GM18909 (cell line): ENCODE data around the gene ATP23.
A peak's percentile ranks its signal among the peaks of the same experiment; 100 is the strongest.

Experiments used
- ATAC-seq: cut with Tn5 transposase; IDR thresholded peaks from one replicate; pipeline ENCODE4 v1.9.1; 2021; ENCODE audit warnings: mild to moderate bottlenecking; ENCODE audit not compliant: unreplicated experiment, poor library complexity

The ATP23 gene

GRCh38 chr12:57907281-57907680, 34.1 kb upstream of the ATP23 start:
- no peak for ATAC-seq

DNA sequence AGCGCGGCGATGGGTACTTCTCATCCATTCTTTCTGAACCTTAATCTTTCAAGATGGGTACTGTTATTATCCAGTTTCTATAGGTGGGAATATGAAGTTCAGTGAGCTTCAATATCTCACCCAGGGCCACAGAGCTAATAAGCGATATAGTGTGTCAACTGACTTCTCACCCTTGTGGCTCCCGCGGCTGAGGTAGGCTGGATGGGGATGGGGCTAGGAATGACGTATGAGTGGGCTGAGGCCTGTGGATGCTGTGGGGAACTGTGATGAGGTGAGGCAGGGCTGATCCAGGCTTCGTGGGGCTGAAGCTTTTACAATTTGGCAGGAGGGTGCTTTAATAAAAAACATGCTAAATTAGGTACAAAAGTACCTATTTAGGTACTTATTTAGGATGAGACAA, 32.9 kb upstream of the ATP23 start:
- ATAC-seq = no peak

- ATAC-seq = no peak
Measured at GRCh38 chr12:57909056-57909455, 32.3 kb upstream of the ATP23 start.

- no peak for ATAC-seq
Measured at GRCh38 chr12:57909611-57910010, 31.8 kb upstream of the ATP23 start.

DNA sequence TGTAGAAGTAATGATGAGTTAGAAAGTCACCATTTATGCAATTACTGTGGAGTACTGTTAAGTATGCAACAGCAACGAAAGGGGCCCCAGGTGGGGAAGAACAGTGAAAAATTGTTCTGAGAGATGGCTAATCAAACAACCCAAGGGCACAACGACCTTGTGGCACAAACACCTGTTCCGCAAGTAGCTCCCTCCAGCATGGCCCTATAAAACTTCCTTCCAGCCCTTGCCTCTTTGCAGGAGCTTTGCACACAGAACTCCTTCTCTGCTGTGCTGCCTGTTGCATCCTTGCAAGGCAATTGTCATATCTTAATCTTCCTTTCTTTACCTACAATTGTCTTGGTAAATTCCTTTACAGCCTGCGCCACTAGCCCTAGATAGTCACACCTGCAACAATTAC, 23.2 kb upstream of the ATP23 start:
- ATAC-seq = no peak

DNA sequence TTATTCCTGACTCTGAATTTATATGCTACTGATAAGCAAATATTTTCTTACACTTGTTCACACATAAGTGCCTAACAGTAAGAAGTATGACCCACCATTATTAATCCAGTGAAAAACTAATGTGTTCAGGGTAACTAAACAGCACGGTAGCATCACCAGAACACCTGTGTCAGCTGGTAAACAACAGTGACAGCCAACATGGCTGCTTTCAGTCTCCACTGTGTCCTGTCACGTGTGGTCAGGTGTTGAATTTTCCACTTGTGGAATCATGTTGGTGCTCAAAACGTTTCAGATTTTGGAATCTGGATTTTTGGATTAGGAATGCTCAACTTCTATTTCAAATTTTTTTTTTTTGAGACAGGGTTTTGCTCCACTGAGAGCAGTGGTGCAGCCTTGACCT, 14.3 kb upstream of the ATP23 start:
- no peak for ATAC-seq

DNA sequence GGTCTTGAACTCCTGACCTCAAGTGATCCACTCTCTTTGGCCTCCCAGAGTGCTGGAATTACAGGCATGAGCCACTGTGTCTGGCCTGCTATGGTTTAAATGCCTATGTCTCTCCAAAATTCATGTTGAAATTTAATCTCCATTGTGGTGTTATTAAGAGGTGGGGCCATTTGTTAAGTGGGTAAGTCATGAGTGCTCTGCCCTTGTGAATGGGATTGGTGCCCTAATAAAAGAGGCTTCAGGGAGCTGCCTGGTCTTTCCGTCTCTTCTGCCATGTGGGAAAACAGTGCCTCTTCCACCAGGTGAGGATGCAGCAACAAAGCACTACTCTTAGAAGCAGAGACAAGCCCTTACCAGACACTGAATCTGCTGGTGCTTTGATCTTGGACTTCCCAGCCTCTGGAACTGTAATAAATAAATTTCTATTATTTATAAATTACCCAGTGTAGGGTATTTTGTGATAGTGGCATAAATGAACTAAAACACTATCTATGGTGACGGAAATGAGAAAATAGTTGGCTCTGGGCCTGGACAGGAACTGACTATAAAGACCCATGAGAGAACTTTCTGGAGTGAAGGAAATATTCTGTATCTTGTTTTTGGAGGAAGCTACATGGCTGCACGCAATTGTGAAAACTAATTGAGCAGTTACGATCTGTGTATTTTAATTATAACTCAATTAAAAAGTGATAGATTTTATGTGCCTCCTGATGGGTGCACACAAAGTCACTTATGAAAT, 12.1 kb upstream of the ATP23 start:
- no peak for ATAC-seq

DNA sequence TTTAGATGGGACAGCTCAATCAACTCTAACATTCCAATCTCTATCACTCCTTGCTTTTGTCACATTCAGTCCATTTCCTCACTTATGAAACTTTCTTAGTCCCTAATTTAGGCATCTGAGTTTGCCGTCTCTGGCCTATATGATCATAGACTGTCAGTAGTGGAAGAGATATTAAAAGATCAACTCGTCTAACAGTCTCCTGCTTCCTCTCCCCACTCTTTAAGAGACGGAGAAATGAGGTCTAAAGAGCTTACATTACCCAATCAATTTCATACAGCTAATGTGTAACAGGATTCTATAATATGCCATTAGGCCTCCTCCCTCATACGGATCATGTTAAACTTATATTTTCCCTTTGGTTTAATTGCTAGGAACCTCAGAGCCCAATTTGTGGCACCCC, 6.5 kb upstream of the ATP23 start:
- ATAC-seq = no peak

DNA sequence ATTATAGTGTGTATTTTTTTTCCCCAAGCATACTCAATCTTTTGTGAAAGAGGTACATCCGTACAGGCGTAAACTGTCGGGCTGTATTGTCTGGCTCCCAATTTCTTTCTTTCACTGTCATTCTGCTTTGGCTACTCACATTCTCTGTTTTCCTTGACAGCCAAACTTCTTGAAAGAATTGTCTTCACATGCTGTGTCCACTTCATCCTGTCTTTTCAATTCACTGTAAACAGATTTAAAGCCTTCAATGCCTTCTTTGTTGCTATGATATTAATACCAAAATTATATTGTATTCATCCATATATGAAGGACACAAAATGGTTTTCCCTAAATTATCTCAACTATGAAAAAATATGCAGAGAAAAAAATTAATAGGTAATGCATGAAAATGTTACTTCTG, 6.0 kb upstream of the ATP23 start:
- ATAC-seq = no peak

- ATAC-seq = peak; percentile 99
Measured at GRCh38 chr12:57935839-57936512, 5.4 kb upstream of the ATP23 start.

DNA sequence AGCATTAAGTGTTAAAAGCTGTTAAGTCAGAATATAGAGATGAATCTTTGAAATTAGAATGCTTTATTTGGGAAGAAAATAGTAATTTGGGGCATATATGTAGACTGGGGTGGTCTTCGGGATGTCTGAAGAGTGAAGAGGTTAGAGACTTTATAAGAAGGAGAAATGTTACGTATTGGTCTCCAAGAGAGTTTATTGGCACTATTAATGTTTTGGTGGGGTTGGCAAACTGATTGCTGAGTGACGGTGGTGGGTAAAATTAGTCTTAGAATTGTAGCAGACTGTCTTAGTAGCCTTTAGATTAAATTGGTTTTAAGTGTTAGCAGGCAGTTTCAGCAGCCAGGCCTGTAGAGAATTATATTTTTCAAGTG, 4.9 kb upstream of the ATP23 start:
- no peak for ATAC-seq

GRCh38 chr12:57939291-57939690, 2.1 kb upstream of the ATP23 start:
- no peak for ATAC-seq

DNA sequence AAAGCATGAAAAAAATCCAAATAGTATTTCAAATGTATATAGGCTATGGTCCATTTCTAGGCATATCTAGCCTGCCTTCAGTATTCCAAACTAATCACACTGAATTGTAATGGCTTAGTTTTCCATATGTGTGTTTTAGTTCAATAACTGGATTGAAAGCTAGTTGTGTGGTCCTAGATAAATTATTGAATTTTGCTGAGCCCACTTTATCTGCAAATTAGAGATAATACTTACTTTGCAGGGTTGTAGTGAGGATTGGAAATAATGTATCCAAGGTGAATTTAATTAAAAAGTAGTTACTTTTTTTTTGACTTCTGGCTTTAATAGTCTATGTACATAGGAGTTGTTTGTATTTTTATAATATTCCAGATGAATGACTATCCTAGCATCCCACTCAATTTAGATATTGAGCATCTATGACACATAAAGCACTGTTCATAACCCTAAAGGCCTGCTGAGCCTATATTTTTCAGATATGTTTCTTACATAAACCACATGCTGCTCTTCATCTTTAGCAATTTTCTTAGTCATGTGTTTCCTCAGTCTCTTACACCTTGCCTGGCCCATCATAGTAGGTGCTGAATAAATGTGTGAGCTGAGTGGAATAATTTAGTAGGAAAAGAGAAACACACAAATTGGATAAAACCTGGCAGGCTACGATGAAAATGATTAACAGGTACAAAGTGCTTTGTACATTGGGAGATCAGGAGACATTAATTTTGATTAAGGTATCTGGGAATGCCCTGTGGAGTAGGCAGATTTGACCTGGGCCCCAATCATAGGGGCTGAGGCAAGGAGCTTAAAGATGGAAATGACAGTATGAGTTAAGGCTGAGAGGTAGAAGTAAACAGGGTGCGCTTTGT, 1.1 kb upstream of the ATP23 start:
- no peak for ATAC-seq

GRCh38 chr12:57940915-57941164, 527 bp upstream of the ATP23 start:
- no peak for ATAC-seq

GRCh38 chr12:57943438-57944080, 2.2 kb downstream of the ATP23 start:
- no peak for ATAC-seq

- no peak for ATAC-seq
Measured at GRCh38 chr12:57944313-57945023, 3.1 kb downstream of the ATP23 start.

DNA sequence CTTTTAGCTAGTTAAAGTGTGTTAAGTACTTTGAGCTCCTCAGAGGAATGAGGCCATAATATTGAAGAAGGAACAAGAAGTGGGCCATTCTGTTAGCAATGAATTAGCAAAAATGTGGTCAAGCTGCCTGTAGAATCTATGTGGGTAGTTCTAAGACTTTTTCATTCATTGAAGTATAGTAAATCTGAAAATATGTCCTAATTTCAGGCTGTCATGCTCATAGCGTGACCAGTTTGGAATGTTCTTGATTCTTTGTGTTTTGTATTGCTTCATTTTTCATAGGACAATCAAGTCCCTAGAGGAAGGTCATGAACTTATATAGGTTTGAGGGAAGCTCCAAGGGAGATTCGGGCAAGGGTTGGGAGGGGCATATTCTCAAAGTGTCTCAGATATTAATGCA, 11.4 kb downstream of the ATP23 start:
- no peak for ATAC-seq

- no peak for ATAC-seq
Measured at GRCh38 chr12:57954768-57955167, 13.4 kb downstream of the ATP23 start.

DNA sequence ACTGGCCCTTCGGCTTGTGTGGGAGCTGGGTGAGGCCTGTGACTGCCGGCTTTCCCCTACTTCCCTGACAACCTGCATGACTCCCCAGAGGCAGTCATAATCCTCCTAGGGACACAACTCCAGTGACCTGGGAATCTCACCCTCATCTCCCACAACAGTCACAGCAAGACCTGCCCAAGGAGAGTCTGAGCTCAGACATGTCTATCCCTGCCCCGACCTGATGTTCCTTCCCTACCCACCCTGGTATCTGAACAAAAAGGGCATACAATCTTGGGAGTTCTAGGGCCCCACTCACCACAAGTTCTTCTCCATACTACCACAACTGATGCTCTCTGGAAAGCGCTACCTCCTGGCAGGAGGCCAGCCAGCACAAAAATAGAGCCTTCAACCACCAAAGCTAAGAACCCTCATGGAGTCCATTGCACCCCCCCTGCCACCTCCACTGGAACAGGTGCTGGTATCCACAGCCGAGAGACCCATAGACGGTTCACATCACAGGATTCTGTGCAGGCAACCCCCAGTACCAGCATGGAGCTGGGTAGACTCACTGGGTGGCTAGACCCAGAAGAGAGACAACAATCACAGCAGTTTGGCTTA, 16.8 kb downstream of the ATP23 start:
- no peak for ATAC-seq

GRCh38 chr12:57964421-57964820, 23.1 kb downstream of the ATP23 start:
- no peak for ATAC-seq
